Bone marrow (tissue), 2 donors: ENCODE measurements around the gene SCNN1A.

Experiments
- DNase-seq, 2 donors: peaks; one replicate each; lab custom pipeline; 2025; lab: John Stamatoyannopoulos, UW

SCNN1A gene

DNA sequence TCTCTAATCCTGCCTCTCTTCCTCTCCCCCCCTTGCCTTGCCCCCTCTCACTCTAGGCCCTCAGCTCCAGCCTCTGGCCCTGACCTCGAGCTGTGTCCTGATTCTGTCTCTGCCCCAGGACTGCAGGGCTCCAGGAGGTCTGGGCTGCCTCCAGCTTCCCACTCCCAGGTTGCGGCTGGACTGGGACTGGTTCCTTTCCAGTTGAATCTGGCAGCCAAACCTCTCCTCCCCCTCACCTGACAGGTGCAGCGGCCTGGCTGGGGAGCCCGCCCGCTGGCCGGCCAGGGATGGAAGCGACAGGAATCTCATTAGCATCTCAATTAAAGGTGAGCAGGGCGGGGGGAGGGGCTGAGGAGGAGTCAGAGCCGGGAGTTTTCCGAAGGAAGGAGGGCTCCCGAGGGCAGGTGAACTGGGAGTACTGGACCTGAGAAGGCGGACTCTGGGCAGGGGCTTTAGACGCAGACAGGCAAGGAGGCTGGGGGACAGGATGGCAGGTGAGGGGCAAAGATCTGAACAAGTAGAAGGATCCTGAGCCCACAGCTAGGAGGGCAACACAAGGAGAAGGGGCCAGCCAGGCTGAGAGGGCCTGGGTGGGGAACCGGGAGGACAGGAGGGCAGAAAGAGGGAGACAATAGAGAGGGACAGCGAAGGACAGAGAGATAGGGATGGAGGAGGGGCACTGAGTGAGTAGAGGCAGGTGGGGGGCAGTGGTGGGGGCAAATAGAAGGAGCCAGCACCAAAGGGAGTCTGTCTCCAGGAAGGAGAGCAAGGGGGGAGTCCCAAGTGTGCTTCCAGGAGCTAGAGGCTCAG lies at the start of gene SCNN1A:
TSS of gene SCNN1A (minus strand) at position 295 of the 810 bp plus-strand sequence. CDS start 780 bp downstream, outside the sequence.
- DNase-seq = no peak

DNA sequence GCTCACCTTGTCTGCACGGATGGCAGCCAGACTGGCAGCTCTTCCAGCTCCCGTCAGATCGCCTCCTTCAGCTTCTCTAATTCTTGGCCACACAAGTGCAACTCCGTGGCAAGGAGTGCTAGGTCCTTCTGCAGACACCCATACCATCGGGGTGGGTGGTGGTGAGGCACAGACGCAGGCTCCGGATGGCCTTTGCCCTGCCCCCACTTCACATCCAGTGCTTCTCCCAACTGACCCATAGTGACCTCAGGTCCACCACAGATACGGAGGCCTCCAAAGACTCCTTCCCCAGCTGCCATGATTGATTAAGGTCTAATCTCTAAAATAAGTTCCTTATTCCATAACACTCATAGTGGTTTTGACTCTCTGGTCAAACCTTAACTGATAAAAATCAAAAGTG lies 49.5 kb upstream of the SCNN1A start:
- no peak for DNase-seq

DNA sequence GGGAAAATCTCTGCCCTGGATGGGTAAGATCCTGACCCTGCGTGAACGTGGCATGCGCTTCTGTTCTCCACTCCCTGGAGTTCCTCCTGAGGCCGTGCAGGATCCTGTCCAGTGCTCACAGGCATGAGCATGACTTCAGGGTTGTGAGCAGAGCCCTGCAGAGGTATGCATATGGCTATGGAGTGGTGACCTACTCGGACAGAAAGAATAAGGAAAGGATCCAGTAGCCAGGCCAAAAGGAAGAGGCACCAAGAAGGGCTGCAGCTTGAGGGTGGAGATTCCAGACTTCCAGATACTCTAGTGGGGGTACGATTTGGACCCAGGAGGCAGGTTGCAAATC lies 48.6 kb upstream of the SCNN1A start:
- DNase-seq = no peak

DNA sequence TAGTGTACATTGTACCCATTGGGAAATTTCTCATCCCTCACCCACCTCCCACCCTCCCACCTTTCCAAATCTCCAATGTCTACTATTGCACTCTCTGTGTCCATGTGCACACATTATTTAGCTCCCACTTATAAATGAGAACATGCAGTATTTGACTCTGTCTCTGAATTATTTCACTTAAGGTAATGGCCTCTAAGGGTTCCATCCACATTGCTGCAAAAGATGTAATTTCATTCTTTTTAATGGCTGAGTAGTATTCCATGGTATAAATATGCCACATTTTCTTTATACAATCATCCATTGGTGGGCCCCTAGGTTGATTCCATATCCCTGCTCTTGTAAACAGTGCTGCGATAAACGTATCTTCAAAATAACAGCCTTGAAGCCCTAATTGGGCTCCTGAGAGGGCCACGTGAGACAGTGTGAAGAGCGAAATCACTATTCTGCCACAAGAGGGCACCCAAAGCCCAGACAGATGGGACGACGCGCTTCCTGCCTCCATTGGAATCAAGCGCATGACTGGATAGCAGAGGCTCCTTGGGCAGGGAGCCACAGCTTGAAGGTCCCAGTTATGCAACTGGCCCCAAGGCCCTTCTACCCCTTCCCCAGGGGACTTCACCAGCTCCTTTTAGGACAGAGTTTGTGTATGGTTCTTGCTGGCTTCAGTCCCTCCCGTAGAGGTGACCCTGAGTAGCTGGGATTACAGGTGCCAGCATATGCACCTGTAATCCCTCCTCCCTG lies 48.1 kb upstream of the SCNN1A start:
- DNase-seq = peak; percentile 15 to 89

DNA sequence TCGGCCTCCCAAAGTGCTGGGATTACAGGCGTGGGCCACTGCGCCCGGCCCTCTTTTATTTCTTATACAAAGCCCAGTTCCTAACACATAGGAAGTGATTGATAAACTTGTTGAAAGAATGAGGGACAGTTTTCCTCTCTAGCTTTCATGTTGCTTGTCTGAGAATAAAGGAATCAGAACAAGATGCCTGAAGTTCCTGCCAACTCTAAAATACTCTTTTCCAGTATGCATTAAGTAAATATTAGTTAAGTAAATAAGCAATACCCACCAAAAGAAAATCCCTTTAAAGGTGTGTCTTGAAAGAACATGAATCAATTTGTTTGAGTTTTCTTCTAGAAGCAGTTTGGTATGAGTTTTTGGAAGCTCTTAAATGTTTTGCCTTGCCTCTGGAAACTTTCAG lies 45.0 kb upstream of the SCNN1A start:
- DNase-seq = no peak

DNA sequence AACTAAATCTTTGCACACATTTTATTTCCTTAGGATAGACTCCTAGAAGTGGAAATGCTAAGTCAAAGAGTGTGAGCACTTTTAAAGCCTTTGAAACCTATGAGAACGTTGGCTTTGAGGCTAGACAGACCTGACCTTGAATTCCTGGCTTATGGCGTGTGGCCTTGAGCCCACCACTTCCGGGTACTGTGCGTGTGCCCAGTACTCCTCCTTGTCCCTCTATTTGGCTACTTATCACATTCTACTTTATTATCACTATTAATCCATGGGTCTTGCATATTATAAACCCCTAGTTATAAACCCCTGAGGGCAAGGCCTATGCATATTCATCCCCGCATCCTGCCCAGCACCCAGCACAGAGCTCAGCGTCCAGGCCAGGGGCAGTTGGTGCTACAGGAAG lies 43.4 kb upstream of the SCNN1A start:
- no peak for DNase-seq

DNA sequence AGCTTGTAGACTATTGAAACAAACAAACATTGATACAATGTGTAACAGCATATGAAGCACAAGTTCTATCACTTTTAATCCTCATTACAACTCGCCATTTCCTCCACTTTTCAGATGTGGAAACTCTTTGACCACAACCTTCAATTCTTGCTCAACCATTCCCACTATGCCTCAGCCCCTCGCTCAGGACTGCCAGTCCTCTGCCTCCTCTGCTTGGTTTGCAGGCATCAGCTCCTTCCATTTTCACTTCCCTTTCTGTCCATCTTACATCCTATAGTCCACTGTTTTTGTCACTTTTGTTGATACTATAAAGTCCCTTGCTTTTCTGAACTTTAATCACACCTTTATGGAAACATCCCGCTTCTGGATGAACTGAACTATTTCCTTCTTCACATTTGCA lies 41.2 kb upstream of the SCNN1A start:
- no peak for DNase-seq

DNA sequence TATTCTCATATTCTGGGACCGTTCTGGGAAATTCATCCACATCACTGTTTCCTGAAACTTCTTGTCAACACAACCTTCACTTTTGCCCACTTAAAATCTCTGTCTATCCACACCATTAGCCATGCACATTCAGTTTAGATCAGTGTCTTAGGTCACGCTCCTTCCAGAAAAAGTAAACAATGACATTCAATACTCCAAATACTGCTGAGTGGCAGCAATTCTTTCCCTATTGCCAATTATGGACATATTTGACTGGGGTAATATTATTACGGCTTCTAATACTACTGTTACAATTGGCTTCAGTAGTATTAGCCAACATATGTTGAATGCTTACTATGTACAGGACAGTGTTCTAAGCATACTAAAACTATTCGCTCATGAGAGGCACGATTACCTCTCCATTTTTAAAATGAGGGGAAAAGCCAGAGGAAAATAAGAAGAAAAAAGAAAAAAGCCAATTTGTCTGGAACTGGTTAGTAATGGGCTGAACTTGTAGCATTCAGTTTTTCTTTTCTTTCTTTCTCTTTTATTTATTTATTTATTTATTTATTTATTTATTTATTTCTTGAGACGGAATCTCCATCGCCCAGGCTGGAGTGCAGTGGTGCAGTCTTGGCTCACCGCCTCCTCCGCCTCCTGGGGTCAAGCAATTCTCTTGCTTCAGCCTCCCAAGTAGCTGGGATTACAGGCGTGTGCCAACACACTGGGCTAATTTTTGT lies 32.0 kb upstream of the SCNN1A start:
- no peak for DNase-seq

DNA sequence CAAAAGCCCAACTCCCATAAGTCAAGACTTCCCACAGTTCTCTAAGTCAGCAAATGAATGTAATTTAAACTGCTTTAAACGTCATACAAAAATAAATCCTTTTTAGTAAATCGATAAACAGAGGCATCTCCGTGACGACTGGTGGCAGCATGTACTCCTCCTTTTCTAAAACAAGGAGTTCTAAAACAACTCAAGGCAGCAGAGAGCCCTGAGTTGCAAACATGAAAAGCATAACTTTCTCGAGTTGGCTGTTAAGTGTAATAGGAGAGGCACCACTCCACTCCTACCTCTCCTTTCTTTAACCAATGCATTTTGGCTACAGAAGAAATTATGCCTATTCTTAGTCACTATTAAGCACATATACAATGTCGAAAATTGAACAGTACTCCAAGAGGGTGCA lies 30.6 kb upstream of the SCNN1A start:
- no peak for DNase-seq

DNA sequence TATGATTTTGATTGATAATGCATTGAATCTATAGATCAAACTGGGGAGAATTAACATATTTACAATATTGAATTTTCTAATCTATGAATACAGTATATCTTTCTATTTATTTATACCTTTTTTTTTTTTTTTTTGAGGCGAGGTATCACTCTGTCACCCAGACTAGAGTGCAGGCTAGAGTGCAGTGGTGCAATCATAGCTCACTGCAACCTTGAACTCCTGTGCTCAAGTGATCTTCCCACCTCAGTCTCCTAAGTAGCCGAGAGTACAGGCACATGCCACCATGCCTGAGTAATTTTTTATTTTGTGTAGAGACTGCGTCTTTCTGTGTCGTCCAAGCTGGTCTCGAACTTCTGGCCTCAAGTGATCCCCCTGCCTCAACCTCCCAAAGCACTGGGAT lies 29.0 kb upstream of the SCNN1A start:
- DNase-seq = no peak

DNA sequence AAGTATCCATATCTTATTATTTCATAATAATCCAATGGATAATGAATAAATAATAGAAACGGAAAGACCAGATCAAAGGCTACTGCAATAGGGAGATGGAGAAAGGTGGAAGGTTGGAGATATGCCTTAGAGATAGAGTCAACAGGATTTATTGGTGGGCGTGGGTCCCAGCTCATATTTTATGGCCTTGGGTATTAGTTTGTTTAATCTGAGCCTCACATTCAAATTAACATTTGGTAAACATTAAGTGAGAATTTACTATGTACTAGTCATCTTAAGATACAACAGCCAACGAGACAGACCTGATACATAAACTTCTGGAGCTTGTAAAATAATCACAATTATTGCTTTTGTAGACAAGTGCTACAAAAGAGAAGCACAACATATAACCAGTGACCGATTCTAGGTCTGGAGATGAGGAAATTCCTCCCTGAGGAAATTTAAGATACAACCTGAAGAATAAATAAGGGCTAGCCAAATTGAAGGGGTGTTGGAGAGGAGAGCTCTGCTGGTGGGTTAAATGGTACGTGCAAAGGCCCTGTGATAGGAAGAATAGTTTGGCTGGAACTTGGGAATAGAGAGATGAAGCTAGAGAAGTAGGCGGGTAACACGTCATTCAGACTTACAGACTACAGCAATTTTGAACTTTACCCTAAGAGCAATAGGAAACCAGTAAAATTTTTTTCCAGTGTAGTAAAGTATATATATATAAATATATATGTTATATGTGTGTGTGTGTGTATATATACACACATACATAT lies 24.7 kb upstream of the SCNN1A start:
- DNase-seq = no peak

DNA sequence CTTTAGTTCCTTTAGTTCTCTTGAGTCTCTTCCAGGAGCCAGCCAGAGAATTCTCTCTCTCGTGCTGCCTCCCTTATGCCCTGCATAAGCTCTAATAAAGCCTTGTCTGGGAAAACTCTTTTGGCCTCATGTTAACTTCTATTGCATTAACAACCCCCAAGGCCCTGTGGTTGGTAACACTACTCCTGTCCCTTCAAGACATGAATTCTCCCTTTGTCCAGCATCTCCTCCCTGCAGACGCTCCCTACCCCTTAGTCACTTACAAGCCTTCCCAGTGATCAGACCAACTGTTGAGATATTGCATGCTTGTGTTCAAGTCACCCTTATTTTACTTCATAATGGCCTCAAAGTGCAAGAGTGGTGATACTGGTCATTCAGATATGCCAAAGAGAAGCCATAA lies 20.7 kb upstream of the SCNN1A start:
- DNase-seq = no peak

DNA sequence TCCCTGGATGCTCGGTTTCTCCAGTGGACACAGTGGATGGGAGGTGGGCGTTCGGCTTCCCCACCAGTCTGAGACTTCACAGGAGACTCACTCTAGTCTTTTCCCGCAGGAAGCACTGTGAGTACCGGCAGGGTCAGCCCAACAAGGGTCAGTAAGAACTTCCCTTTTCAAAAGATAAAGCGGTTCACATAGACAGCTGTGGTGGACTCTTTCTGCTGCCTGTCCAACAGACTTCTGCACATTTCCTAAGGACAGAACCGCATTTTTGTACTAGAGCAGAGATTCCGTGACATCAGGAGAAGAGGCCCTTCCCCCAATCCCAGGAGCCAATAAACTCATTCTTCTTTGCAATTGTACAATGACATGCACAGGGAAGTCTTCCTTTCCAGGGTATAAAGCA lies 19.0 kb upstream of the SCNN1A start:
- no peak for DNase-seq

DNA sequence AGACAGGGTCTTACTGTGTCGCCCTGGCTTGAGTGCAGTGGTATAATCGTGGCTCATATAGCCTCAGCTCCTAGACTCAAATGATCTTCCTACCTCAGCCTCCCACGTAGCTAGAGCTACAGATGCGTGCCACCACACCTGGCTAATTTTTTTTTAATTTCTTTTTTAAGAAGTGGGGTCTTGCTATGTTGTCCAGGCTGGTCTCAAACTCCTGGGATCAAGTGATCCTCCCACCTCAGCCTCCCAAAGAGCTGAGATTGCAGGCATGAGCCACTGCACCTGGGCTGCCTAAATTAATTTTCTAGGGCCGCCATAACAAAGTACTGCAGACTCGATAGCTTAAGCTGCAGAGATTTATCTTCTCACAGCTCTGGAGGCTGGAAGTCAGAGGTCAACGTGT lies 17.7 kb upstream of the SCNN1A start:
- no peak for DNase-seq

DNA sequence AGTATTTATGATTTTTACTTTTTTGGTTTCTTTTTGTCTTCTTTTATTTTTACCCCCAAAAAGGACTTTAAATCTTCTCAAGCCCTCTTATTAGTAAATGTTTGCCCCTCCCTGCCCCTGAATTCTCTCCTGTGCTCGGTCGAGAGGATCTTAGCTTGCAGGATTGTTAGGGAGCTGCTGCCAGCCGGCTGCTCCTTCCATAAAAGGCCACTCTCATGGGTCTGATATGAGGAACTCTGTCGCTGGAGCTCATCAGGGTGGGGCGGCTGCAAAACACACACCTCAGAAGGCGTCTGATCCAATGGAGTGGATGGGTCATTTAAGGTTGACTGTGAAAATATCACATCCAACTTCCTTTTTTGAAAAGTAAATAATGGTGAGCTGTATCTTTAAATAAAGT lies 17.1 kb upstream of the SCNN1A start:
- no peak for DNase-seq

DNA sequence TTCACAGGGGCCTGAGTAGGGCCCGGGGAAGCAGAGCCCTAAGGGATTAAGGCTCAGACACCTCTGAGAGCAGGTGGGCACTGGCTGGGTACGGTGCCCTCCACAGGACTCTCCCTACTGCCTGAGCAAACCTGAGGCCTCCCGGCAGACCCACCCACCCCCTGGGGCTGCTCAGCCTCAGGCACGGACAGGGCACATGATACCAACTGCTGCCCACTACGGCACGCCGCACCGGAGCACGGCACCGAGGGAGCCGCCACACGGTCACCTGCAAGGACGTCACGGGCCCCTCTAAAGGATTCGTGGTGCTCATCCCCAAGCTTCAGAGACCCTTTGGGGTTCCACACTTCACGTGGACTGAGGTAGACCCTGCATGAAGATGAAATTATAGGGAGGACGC lies 15.7 kb upstream of the SCNN1A start:
- DNase-seq = no peak

DNA sequence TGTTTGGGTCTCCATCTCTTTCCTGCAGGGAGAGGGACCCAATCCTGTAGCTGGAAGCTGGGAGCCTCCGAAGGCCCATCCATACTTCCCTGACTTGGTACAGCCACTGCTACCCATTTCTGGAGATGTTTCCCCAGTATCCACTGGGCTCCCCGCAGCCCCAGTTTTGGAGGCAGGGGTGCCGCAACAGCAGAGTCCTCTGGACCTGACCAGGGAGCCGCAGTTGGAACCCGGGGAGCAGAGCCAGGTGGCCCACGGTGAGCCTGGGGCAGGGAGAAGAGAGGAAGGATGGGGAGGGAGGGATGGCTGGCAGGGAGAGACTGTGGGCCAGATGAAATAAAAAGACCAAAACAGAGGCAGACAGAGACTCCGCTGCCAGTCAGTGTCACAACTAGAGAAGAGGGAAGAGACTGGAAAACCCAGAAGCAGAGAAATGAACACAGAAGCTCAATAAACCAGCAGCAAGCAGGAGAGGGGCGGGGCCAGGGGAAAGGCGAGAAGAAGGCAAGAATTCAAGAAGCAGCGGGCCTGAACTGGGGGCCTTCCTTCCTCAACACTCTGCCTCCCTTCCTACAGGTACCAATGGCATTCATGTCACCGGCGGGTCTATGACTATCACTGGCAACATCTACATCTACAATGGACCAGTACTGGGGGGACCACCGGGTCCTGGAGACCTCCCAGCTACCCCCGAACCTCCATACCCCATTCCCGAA lies 14.9 kb upstream of the SCNN1A start:
- DNase-seq = no peak

DNA sequence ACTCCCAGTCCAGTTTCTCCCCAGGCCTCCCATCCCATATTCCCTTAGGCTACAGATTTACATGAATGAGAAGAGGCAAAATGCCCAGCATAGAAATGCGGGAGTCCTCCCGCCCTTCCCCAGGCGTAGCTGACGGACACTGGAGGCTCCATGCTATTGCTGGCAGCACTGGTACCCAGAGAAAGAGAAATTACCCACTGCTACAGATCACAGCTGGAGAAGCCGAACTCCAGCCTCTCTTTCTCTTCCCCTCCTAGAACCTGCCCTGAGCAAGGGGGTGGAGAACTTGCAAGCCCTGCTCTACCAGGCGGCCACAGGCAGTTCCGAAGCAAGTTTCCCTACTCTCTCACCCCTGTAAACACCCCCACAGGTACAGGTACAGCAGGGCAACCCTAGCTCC lies 12.2 kb upstream of the SCNN1A start:
- no peak for DNase-seq

DNA sequence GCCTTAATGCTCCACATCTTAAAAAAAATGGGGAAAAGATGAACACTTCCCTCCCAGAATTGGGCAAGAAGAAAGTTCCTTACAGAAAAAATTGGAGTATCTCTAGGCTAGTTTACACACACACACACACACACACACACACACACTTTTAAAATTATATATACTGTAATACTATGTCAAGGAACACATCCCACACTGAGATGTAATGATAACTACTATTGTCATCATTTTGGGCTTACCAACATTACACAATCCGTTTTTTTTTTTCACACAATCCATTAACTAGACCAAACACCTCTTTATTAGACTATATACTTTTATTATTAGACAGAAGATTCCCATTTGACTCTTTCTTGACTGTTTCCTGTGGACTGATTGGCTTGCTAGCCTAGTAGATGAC lies 11.1 kb upstream of the SCNN1A start:
- DNase-seq = no peak

DNA sequence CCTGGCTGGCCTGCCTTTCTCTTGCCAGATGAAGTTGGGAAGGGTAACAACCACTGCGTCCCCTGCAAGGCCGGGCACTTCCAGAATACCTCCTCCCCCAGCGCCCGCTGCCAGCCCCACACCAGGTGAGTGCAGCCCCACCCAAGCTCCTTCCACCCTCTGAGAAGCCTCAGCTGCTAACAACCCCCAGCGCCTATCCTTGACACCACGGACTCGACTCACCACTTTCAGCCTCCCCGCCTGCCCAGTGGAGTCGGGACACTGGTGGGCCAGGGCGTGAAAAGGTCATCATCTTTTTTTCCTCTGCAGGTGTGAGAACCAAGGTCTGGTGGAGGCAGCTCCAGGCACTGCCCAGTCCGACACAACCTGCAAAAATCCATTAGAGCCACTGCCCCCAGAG lies 10.7 kb upstream of the SCNN1A start:
- no peak for DNase-seq
